RKO (cell line): ENCODE data around the gene ZIC5.

Experiments
- DNase-seq: peaks from one replicate; pipeline ENCODE4 v3.0.0-alpha.2; 2016; ENCODE audit warnings: low spot score

Gene ZIC5

DNA sequence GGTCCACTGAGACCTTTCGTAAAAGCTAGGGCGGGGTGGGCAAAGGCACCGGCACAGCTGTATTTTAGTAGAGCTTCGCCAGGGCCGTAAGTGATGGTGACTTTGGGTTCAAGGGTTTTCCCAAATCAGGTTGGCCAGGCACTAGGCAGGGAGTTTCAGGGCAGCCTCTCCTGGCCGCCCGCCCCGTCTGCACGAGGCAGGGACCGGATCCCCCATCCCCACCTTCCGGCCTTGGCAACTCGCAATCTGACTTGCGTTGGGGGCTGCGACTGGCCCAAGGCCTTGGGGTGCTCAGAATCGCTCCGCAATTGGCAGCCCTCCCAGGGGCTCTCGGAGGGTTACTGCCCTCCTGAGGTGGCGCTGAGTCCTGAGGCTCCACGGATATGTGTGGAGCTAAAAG is 4.1 kb upstream of the ZIC5 start:
- DNase-seq: no peak

DNA sequence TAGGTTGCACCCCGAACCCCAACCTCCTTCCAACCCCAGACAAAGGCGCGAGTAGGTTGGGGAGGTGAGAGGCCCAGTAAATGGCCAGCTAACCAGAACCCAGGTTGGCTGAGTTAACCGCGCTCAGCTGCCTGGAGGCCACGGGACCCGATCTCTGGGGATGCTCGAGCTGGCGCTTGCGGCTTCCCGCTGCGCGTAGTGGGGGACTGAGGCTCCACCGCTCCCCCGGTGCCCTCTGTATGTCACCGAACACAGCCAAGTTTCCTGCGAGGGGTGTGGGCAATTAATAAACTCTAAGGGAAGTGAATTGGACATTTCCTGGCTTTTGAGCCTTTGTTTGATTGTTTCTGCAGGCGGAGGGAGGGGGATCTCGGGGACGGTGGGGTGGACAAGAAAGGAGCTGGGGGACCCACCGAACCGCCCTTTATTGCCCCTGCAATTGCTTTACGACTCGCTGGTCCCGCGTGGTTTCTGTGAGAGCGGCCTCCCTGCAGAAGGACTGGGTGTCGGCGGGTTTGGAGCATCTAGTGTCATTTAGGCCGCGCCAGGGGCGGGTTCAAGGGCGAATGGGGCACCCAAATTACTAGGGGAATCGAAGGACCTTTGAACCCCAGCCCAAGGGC is 3.5 kb upstream of the ZIC5 start:
- no peak for DNase-seq

DNA sequence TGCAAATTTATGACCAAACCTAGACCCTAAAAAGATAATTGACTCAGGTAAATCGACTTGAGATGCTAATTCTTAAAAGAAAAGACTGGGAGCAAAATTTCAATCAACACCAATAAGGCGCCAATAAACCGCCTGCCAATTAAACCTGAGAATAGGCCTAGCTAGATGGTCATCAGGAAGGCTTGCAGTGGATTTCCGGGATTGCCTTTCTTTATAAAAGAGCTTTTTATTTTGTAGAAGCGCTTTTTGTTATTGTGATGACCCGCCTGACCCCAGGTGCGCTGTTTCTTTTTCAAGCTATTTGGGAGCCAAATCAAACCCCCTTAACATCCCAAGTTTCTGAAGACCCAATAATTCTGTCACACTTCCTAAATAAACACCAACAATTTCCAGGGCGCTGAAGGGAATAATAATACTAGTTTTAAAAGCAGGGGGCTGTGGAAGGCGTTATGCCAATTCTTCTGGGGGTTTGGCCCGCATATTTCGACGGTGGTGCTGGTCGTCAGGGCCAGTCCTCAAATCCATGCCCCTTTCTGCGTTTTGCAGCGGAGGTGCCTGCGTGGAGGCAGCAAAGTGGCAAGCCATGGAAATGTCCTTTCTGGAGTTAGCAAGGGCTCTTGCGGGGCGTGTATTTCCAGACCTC is 2.9 kb upstream of the ZIC5 start:
- no peak for DNase-seq

DNA sequence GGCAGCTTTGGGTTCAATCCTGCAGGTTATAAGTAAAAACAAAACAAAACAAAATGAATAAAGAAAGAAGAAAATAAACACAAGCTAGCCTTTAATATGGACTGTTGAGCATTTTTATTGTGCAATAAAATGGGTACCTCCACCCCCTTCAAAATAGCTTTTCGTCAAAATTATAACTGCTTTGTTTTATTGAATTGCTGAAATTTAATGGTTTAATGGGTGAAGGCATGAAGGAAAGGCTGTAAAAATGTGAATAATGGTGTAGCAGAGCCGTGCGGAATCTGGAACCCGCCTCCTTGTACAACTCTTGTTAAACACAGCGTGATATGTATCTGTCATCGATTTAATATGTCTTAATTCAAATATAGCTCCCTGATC is 2.2 kb upstream of the ZIC5 start:
- DNase-seq: no peak

DNA sequence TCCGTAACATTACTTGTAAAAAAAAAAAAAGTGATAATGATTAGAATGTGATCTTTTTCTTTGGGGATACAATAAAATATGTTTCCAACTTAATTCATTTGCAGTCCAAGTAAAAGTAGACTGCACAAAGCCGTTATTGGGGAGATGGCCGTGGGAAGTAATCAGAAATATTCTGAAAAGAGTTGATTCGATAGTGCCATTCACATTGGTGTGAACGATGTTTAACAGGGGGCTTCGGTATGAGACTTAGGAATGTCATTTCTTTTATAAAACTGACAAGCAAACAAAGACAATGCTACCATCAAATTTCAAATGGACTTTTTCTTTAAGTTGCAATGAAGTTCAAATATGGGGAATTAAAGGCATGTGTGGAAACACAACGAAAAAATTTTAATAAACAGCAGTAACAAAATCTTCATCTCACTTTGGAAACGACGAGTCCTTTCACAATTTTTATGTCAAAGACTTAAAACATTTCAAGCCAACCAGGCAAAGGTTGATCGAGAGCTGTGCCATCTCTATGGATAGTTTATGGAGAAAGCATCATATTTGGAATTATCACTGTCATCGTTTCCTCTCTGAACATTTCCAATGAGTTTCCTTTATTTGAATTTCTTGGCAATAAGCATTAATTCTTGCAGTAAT is 1.7 kb upstream of the ZIC5 start:
- no peak for DNase-seq

DNA sequence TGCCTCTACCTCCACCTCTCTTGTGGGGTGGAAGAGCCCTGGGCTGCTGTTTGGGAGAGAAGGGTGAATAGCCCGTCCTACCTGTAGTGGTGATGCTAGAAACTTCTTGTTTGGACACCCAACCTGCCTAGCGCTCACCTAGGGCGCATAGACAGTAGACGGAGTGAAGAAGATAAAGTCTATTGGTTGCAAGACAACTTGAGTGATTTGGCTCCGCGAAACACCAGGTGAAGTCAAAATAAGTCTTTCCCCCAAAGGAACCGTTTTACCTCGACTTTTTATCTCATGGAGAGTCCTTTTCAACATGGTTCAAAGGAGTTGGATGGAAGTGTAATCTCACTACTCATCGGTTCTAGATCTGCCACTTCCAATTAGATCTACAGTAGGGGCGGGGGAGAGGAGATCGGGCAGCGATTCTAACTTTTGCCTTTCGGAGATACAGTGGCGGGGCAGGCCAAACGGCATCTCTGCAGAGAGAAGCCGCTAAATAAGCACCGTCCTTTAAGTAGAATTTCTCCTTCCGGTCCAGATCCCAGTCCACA is 694 bp upstream of the ZIC5 start:
- no peak for DNase-seq

DNA sequence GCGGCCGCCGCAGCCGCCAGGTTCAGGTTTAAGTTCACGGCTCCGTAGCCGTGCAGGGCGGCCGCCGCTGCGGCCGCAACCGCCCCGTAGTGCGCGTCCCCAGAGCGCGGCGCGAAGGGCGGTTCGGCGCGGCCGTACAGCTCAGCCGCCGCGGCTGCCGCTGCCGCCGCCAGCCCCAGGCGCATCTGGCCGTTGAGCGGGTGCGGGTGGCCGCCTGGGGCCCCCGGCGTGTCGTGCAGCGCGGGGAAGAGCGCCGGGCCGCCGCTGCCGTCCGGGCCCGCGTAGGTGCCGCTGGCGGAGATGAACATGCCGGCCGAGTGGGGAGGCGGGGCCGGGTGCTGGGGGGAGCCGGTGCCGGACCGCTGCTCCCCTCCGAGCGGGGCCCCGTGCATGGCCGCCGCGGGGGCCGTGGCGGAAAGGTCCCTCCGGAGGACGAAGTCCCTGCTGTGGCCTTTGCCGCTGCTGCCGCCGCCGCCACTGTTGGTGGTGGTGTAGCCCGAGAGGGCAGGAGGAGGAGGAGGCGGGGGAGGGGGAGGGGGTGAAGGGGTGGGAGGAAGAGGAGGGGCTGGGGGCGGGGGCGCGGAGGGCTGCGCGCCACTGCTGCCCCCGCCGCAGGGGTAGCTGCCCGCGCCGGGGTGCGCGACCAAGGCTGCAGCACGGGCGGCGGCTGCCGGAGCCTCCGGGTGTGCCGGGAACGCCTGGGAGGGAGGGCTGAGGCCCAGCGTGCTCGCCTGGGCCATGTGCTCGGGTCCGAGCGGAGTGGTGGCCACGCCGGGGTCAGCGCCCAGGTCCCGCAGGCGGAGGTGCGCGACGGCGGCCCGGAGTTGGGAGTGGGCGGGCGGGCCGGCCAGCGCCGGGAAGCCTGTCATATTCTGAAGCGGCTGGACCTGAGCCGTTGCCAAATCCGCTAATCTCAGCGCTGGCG is 654 bp downstream of the ZIC5 start:
- DNase-seq: peak; percentile 32

DNA sequence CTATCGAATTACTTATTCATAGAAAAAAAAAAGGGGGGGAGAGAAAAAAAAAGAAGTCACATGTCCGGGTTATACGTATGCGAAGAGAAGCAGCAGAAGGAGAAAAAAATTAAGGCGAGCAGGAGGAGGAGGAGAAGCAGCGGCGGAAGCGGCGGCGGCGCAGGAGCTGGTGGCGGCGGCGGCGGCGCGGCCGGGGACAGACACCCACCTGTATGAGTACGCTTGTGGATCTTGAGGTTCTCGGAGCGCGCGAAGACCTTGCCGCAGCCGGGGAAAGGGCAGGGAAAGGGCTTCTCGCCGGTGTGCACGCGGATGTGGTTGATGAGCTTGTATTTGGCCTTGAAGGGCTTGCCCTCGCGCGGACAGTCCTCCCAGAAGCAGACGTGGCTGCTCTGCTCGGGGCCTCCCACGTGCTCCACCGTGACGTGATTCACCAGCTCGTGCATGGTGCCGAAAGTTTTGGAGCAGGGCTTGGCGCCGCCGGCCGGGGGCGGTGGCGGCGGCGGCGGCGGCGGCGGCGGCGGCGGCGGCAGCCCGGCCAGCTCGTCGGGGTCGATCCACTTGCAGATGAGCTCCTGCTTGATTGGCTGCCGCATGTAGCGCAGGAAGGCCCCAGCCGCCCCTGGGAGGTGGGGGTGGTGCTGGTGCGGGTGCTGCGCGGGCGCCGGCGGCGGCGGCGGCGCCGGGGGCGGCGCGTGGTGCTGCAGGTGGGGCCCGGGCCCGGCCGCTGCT is 1.5 kb downstream of the ZIC5 start:
- DNase-seq: peak; percentile 72

DNA sequence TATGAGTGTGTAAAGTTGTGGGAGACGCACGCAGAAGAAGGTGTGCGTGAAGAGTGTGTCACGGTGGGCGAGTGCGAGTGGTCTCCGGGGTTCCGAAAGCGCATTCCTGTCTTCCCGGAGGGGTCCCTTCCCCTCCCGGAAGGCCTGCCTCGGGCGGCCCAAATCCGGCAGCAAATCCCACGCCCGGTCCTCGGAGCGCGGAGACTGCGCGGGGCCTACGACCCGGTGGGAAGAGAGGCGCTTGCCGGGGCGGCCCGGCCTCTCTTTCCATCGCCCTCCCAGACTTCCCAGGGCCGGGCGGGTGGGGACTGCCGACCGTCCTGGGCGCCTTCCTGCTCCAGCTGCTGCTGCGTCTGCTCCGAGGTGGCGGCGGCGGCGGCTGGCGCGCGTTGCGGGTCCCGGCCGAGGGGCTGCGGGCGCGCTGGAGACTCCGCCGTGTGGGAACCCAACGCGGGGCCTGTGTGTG is 2.1 kb downstream of the ZIC5 start:
- no peak for DNase-seq

DNA sequence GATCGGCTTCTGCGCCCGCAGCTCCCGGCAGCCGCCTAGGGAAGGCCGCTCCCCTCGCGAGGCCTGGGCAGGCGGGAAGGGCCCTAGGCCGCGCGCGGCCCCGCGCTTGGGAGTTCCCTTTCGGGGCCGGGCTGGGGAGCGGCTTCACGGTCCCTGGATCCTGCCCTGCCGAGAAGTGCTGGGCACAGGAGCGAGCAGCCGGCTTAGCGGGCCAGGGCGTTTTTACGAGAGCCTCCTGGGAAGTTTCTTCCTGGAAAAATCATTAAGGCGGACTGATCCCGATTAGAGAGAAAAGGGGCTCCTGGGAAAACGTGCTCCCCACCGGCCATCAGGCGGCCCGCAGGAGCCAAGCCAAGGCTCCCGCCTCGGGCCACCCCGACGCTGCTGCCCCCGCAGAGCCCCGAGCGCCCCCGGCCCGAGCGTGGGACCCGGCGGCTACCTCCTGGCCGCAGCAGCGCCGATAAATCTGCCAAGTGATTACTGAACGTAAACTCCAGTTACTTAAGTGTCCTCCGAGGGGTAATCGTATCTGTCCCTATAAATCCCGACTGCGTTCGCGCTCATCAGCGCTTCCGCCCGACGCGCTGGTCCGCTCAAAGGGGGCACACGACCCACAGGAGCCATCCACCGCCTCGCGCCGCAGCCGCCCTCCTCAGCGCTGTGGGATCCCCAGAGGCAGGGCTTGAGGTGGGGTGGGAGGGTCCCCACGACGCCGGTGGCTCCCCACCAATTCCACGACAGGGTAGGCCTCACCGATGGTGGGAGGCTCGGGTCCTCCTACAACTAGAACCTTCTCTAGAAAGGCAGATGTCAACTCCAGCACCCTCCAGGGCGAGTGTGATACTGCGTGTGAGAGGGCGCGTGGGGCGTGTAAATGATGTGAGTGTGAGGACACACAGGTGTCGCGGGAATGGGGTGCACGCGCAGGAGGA is 2.8 kb downstream of the ZIC5 start:
- peak; percentile 18 for DNase-seq

DNA sequence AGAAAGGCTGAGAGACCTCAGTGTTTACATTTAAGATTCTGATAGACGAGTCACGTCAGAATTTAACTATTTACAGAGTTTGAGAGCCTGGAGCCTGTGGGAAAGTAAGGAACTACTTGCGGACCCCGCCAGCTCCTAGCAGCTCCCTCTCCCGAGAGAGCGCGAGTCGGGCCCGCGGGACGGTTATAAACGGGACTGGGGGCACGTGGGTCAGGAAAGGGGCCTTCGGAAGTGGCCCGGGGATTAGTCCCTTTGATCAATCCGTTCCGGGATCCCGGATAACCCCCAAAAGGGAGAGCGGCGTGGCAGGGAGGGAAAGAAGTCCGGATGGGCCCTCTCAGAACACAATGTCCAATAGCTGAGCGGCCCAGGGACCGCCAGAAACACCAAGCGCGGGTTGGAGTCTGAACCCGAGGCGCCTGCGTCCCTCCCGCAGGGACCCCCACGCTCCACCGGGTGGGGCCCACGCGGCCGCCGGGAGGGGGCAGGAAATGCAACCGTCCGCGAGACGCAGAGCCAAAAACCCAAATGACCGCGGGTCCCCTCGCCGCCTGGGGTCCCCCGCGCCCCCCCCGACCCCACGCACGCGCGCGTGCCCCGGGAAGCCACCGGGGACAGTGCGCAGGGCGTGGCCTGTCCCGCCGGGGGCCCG is 3.6 kb downstream of the ZIC5 start:
- peak; percentile 41 for DNase-seq

DNA sequence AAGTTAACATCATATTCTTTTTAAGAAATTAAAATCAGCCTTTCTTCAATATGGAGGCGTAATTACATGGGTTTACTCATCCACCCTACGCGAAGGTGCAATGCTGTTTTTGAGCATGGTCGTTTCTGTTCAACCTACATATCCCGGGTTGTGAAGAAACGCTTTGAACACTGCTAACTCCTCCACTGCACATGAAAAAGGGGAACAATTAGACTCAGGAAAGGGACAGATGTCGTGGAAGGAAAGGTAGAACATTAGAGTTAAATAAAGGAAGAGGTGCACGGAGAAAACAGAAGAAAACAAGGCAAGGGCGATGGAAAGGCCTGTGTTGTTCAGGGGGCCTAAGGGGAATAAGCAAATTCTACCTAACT is 4.1 kb downstream of the ZIC5 start:
- DNase-seq: no peak

DNA sequence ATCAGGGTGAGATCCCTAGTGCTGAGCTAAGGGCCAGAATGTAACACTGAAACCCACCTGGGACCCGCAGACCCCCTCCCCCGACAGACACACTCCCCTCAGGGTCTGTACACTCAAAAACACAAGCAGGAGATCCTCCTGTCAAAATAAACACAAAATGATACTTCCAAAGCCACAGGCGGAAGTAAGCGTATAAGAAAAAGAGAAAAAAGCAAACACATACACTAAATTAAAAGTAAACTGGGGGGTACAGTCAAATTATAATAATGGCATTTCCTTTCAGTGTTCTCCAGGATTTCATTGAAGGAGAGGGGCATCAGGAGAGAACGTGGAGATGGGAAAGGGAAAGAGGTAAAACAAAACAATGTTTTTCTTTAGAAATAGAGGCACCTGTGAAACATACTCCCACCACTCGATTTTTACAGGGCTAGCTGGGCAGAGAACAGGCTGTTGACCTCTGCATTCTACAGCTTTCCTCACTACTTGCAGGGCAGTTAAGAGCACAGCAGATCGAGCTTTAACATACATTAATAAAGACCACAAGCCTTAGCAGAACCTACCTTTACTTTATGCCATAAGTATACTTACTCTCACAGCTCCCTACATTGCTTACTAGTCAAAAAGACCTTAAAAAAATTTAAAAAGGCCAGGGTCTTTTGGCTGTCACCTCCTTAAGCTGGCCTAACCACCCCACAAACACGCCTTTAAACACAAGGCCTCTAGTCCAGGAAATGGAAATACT is 5.3 kb downstream of the ZIC5 start:
- no peak for DNase-seq

DNA sequence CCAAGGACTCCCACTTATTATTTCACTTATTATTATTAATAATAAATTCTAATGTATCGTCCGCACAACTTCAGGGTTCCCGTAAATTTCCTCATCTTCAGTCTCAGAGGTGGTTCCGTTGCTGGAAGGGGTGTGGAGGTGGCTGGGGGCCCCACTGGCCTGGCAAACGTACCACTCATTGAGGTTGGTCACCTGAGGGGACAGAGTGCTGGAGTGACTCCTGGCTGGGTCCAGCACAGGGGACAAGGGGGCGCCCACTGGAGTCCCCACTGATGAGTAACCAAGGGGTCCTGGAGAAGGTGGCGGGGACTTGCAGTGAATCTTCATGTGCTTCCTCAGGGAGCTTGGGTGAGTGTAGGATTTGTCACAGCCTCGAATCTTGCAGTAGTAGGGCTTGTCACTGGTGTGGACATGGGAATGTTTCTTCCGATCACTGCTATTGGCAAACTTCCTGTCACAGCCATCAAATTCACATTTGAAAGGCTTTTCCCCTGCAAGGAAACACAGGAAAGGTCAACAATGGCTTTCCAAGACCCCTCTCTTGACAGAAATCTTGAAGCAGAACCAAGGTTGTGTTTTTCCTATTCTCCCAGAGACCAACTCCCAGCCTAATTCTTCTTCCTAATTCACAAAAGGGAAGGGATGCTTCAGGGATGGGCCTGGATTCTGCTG is 6.1 kb downstream of the ZIC5 start:
- DNase-seq: no peak

DNA sequence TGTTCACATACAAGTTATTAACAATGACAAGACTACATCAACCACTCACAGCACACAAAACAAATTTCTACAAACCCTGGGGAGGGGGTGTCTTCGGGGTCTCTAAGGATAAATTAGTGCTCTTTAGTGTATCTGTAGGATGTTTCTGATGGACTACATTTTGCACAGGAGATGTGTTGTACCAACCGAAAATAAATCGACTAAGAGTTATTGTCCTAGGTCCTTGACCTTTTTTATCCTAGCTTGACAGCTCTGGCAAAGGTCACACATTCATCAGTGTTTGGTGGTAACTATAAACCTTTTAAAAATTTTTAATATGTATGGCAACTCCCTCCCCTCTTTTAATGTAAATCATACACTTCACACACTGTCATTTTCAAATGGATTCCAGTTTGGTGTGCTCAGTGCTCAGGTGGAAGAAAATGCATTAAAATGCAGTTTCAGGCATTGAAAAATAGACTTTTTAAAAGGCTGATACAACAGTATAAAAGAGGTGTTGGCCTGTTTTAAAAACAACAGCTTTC is 7.7 kb downstream of the ZIC5 start:
- DNase-seq: no peak

DNA sequence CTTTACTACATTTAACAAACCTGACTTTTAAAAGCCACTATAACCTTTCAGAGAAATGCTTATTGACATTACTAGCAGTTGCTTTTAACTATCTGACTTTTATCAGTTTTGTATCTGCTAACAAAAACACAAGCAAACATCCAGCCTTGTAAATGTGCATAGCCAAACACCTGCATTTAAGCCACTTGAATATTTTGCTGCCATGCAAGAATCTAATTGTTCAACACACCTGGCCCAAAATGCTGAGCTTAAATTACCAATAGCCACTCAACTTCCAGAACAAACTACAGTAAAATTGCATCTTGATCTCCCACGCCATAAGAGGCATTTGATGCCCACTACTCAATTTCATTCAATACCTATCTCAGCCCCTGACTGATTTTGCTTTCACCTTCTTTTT is 9.3 kb downstream of the ZIC5 start:
- DNase-seq: no peak

DNA sequence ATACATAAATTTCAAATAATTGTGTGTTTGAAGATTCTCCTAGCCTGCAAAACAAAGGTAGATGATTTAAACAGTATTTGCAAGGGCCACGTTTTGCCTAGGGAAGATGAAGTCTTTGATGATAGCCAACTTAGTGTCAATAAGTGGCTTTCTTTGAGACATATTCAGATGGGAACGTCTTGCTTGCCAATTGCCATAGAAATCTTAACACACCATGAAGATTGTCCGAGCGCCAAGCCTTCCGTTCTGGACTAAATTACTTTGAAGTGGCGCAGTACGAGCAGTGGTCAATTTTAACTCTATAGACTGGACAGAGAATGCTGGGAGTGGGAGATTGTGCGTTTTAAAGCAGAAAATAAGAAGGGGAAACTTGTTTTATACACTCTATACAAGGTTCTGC is 9.9 kb downstream of the ZIC5 start:
- no peak for DNase-seq

DNA sequence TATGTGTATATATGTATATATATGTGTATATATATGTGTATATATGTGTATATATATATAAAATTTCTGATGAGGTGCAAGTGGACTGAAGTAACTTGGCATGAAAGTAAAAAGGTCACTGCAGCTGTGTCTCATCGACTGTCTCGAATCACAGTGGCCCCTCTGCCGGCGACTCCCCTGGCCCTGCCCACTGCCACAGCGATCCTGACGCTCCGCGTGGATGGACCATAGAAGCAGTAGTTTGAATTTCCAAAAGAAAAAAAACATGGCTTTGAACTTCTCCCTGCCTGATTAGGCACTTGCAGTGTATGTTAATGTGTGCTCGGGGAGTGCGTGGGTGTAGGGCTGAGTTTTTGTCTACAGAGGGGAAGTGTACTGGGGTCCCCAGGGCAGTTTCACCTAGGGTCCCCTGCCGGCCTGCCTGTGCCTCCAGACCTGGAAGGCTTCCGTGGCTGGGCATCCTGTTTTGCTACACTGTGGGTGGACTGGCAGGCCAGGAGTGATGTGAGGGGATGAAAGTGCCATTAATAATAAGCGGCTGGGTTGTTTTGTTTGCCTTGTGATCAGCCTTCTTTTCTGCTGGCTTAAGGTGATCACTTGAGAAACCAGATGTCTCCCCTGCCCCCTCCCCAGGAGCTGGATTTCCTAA is 10.8 kb downstream of the ZIC5 start:
- no peak for DNase-seq
